NCI-H774 (cell line): Measurements from ENCODE around the gene USP20.
A peak's percentile ranks its signal among the peaks of the same experiment; 100 is the strongest.

Source experiments
- DNase-seq: peaks from one replicate; lab custom pipeline; 2025; lab: John Stamatoyannopoulos, UW

USP20 gene

DNA sequence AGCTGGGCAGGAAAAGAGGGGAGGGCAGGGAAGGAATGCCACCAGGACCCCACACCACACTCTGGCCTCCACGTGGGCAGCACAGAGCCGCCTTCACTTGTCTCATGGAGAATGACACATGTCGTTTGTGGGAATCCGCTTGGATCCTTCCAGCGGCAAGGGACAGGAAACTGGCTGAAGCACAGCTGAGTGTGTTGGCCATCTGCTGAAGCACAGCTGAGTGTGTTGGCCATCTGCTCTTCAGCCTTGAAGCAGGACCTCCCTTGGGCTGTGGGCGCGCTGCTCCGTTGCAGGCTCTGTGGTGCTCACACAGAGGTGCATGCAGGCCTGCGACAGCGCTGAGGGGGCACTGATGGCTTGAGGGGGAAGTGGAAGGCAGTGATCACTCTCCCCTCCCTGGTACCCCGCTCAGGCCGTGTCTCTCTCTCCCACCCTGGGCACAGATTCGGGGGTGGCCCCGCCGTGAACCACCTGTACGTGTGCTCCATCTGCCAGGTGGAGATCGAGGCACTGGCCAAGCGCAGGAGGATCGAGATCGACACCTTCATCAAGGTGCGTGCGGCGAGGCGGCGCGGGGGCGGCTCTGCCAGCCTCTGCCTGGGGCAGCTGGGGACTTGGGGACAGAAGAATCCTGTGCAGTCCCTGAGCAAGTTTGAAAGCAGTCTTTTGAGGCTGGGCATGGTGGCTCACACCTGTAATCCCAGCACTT, 40.6 kb downstream of the USP20 start:
- no peak for DNase-seq

DNA sequence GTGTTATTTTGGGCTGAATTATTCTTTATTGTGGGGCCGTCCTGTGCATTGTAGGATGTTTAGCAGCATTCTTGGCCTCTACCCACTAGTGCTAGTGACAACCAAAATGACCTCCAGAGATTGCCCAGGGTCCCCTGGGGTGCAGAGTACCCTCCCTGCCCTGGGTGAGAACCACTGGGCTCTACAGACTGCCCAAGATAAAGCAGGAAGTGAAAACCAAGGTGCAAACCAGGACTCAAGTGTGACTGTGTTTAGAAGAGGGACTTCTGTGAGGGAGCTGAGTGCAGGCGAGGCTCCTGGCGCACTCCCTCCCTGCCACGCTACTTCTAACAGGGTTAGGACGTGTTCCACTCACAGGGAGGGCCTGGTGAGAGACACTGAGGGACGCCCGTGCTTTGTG, 41.6 kb downstream of the USP20 start:
- DNase-seq: no peak

DNA sequence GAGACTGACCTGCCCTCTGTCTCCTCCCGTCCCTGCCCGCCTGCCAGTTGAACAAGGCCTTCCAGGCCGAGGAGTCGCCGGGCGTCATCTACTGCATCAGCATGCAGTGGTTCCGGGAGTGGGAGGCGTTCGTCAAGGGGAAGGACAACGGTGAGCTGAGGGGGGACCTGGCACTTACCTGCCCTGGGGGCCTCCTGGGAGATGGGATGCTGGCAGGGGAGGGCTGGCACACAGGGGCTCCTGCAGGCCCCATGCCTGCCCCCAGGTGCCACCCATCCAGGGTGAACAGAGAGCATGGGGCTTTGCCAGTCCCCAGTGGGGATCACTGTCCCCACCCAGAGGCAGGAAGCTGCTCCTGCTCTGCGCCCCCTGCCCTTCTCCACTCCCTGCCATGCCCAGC, 43.0 kb downstream of the USP20 start:
- no peak for DNase-seq

DNA sequence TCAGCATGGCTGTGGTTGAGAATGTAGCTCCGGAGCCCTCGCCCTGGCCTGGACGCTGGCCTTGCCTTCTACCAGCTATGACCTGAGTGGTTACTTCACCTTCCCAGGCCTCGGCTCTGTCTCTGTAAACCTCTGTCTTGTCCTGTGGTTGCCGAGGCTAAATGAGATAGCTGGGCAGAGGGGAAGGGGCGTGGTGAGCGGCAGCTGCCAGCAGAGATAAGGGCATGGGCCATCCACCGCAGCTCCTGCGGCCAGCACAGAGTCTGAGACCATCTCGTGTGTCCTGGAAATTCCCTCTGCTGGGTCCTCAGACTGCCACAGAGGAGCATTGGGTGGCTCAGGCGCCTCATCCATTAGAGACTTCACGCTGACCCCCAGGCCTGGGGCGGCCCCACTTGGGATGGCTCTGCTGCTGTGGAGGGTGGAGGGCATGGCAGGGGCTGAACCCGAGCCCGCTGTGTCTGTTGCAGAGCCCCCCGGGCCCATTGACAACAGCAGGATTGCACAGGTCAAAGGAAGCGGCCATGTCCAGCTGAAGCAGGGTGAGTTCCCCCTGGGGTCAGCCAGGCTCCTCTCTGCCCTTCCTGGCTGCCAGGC, 43.9 kb downstream of the USP20 start:
- DNase-seq: no peak

DNA sequence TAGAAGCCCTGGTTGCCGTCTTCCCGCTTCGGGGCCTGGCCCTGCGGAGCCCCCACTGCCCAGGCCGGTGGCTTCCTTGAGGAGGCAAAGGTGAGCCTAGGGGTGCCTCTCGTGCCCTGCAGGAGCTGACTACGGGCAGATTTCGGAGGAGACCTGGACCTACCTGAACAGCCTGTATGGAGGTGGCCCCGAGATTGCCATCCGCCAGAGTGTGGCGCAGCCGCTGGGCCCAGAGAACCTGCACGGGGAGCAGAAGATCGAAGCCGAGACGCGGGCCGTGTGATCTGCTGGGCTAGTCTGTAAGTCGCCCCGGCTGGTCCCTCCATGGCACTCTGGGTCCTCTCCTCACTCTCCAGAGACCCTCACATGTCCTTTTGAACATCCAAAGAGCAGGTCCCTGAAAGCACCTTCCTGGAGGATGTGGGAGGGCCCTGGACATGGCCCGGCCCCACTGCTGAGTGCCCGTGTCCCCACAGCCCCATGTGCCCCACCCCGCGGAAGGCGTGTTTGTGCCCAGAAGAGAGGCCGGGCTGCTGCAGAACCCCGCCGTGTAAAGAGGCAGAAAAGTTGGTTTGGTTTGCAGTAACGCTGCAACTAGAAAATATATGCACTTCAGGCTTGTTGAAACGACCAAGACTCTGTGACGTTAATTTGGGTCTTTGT, 44.9 kb downstream of the USP20 start:
- no peak for DNase-seq

DNA sequence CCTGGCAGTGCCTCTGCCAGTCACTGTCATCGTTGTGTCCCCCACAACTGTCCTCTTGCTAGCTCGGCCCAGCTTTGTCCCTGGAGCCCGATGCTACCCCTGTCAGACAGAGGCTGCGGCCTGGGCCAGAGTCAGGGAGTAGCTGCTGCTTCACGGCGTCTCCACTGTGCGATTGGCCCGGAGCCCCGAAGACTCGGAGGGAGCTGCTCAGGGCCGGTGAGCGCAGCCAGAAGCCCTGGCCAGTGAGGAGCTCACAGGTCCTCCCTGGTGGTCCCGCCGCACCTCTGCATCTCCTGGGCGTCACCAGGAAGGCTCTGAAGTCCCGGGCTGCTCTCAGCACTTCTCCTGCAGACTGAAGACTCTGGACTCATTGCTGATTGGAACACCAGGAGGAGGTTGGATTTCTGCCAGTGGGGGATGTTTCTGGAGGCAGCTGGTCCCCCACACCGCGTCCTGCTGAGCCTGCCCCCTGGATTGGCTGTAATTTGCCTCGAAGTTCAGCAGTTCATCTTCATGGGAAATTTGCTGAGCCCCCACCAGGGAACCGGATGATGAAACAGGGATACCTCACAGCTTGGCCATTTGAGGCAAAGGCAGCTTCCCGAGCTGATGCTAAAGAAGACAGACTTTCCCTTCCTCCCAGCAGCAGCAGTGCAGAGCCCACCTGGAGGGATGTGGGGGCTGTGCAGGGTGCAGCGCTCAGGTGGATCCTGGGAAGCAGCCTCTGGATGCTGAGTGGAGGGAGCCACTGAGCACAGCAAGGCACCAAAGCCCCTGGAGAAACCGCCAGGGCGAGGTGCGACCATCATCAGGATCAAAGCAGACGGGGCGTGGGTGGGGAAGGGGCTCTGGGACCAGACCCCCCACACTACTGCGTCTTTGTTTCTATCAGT, 45.6 kb downstream of the USP20 start:
- no peak for DNase-seq

DNA sequence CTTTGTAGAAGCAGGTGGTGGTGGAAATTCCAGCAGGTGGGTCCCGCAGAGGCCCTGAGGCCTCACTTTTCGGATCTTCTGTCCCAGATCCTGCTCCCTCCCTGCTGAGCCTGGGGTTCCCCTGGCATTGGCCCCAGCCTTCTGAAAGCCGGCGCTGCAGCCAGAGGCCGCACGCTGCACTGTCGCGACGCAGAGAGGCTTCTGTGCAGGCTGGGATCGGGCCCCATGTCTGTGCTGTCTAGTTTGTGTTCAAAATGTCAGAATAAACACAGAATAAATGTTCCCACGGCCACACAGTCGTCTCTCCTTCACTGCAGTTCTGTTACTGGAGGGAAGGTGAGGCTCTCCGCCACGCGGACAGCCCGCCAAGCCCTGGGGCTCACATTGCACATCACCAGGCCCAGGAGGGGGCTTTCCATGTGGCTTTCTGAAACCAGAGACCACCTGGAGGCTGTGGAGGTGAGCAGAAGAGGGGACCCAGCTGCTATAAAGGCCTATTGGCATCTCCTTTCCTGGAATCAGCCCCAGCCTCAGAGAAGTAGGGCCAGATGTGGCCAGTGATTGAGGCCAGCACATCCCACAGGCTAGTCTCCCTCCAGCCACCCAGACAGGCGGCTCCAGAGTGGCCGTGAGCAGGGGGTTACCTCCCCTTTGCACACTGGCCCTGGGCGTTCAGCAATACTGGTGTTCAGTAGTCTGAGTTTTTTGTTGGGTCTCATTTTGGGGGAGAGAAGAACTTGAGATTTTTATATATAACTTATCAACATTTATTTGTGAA, 46.5 kb downstream of the USP20 start:
- DNase-seq: no peak

DNA sequence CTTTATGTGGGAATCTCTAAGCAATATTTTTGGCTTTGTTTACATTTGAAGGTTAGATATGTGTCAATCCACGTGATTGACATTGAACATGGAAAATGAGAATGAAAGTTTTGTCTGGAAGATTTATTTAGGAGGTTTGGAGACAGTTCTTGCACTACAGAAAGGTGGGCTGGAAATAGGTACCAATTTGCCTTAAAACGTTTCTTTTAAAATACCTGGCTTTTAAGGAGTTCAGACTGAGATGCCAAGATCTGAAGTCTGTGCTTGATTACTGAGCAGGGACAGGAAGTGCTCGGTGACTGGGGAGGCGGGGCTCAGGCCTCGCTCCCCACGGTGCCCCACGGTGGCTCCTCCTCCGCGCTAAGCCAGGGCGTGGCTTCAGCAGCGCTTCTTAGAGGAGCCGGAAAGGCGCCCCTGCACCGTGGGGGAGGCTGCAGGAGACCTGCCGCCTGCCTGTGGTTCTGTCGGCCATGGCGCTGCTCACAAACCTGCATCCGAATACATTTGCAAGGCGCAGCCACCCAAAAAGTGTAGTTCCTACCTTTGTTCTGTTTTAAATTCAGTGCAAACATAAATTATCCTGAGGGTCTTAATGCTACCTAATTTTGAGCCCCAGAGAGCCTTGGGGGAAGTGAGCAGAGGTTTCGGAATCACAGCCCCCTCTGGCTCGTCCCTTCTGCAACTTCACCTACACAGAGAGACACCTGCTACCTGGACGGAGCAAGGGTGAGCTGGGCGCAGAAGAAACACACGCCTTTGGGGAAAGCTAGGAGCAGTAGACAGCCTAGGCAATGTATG, 49.2 kb downstream of the USP20 start:
- DNase-seq: peak; percentile 93

DNA sequence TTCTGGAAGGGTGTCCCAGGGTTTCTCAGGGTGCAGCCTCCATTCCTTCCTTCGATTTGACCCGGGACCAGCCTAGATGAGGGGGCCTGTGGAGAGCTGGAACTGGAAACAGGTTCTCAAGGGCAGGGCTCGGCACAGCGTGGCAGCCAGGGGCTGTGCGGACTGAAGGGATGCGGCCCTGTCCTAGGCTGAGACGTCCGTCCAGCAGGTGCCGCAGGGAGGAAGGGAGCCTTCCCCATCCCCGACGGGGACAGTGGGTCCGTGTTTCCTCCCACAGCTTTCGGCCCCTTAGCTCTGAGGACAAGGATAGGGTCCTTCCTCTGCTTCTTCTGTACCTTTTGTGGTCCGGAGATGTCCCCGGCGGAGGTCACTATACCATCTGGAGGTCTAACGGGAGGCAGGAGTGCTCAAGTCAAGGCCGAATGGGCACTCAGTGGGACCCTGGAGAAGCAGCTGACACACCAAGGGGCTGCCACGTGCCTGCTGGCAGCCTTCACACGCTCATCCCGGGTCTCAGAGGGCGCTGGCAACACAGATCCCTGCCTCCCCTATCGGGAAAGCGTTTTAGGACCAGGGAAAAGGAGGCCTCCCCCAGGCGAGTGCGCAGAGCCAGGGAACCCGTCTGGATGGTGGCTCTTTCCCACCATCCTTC, 49.9 kb downstream of the USP20 start:
- DNase-seq: peak; percentile 29

DNA sequence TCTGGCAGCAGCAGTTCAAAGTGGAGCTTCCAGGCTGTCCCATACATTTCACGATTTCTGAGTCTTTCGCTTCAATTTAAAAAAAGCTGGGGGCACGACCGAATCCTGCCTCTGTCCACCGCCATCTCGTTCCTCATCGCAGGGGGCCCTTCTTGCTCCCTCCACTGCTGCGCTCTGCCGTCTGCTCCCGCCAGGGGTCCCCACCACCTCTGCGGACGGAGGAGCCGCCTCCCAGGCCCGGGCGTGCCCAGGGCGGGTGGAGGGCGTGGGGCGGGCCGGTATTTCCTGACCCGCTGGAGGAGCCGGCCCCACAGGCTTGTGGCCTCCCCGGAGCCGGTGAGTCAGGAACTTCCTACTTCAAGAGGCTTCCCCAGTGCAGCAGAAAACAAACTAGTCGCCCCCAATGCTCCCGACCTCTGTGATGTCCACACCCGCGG, 50.4 kb downstream of the USP20 start:
- DNase-seq: peak; percentile 94

DNA sequence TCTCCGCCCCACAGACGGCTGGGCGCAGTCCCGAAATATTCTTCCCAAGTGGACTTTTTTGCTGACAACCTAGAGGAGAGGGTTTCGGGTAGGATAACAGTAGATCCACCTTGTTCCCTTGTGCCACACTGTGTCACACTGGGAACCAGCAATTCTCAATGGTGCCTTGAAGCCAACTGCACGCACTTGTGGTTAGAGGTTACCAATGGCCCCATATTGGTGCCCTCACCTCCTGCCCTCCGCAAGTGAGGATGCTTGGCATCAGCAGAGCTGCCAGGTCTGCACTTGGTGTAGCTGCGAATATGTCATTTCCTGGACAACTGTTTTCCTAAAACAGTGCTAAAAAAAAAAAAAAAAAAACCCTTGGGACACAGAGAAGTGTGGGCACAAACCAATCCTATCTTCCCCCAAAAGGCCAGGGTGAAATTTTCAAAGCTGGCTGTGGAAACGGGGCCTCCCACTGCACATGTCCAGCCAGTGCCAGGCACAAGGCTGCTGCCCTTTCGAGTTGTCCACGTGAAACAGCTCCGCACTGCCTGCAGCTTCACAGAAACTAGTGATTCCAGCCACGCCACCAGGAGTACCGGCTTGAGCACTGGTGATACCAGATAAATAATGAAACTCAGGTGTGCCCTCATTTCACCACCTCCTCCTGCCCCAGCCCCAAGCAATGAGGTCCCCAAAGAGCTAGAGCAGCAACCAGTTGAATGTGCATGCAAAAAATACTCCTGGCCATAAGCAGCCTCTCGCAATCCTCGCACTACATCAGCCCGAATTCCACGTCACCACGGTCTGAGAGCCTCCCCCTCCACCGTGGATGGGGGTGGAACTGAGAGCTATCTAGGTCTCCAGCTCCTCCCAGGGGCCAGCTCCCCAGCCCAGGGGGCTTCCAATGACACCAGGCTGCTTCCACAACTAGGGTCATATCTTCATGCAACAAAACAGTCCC, 51.2 kb downstream of the USP20 start:
- no peak for DNase-seq

DNA sequence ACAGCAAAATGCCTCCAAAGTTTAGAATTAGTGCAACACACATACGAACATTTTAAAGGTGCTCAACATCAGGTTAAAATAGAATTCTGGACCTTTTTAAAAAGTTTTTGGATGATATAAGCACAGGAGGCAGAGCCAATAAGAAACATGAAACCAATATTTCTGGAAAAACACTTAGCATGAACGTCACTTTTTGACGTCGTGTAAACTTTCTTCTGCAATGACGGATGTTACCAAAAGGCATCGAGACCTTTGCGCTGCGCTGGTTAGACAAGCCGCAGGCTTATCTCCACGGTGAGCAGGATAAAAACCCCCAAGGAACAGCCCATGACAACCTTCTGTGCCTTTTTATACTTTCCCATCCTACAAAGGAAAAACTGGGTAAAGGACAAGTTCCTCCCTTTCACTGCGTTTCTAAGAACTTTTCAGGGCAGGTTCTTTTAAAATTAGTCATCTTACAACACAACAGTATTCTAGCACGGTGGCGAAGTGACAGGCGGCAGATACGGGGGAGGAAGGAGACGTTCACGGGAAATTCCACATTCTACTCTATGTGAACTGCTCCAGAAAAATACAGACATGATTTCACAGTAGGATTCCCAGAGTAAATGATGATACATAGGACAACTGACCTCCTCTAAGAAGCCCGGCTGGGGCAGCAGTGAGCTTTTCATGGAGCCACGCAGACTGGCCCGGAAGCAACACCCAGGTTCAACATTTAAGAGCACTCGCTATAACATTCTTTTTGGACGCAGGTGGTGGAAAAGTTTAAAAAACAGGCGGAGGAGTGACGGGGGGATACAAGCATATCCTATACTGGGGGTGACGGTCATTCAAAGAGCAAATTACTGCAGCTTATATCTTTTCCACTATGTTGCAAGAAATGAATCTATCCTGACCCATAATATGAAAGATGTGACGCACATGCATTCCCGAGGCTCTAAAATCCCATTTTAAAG, 52.4 kb downstream of the USP20 start:
- no peak for DNase-seq

DNA sequence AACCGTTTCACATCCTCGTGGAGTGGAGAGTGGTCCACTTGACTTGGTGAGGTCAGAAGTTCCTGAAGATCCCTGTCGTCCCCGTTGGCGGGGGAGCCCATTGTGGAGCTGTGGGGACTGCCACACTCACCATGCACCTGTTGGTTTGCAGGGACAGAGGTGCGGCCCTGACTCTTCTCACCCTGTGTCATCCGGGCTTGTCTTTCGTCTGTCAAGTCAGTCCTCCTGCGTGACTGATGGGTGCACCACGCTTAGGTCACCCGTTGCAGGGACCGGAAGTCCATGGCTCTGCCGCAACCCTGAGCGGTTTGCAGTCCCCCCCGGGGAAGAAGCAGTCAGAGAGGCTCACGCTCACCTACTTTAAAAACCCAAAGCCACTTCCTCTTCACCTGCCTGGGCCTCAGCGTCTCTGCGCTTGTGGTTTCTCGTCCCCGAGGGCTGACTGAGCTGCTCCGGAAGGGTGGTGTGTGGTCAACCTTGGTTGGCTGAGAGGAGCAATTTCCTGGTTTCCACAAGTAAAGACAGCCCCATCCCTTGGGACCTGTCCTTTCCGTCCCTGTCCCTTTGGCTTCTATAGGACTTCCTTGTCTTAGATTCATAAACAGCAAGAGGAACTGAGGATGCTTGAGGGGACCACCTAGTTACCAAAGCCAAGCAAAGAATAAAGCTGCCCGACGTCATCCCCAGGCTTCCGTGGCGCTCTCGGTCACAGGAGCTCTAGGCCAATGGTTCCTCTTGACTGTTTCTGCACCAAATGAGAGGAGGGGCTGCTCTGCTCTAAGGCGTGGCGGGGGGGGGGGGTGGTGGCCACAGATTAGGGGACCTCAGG, 53.2 kb downstream of the USP20 start:
- no peak for DNase-seq

DNA sequence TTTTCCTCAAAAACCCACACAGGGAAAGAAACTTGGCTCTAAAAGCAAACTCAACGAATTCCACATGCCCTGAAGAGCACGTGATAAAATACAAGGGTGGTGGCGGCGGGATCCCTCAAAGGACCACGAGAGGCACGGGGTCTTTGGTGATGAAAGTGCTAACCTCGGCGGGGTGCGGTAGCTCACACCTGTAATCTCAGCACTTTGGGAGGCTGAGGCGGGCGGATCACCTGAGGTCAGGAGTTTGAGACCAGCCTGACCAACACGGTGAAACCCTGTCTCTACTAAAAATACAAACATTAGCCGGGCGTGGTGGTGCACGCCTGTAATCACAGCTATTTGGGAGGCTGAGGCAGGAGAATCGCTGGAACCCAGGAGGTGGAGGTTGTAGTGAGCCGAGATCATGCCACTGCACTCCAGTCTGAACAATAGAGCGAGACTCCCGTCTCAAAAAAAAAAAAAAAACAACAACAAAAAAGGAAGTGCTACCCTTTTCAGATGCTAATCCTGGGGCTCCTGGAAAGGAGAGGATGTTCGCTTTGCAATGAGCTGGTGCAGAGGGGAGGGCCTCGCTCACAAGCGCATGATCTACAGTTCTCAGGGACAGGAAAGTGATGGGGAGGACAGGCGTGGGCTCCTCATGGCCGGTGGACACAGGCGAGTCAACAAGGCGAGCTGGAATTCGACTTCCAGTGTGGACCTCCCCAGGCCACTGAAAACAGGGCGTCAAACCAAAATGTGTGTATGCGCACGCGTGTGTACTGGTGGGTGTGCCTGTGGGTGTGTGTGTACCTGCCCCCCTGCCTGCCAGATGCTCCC, 54.1 kb downstream of the USP20 start:
- no peak for DNase-seq

DNA sequence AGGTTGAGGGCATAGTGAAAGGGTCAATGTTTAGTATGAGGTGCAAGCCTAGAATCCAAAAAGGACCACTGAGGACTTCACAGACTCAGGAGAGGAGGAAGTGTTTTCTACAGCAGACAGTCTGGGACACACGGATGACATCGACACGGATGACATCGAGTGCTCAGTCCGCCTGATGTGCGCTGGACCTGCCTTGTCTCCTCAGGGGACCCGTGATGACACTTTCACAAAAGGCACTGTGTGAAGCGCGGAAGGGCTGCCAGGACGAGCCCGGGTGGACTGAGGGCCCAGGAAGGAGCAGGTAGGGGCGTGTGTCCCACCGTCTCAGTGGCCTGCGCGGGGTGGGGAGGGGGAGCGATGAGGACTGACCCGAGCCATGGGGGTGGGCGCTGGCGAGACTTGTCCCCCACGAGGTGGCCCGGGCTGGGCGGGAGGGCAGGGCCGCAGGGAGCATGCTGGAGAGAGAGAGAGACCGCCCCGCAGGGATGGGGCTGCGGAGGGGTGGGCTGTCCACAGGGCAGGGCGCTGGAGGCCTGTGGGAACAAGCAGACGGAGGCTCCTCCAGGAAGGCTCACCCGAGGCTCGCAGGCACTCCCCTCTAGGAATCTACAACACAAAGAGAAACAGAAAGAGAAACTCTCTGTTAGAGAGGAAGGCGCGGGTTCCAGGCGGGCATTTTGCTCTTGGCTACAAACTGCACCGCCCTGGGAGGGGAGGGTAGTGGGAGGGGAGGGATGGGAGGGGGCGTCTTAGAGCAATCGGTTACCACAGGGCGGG, 54.9 kb downstream of the USP20 start:
- no peak for DNase-seq
